GM12872 (cell line): Measurements from ENCODE around the gene STEAP4.

Experiments
- CTCF ChIP-seq: IDR thresholded peaks from 3 replicates; pipeline ENCODE4 v1.5.1; 2011; ENCODE audit warnings: low read depth, mild to moderate bottlenecking, low read length, moderate library complexity; ENCODE audit not compliant: insufficient read depth

STEAP4 gene

GRCh38 chr7:88324699-88325098 lies 18.0 kb upstream of the STEAP4 start:
- TF ChIP-seq CTCF = no peak

GRCh38 chr7:88322151-88322550 lies 15.5 kb upstream of the STEAP4 start:
- TF ChIP-seq CTCF = no peak

GRCh38 chr7:88321694-88322093 lies 15.0 kb upstream of the STEAP4 start:
- TF ChIP-seq CTCF = no peak

- no peak for TF ChIP-seq CTCF
Measured at GRCh38 chr7:88318196-88318595, 11.5 kb upstream of the STEAP4 start.

- TF ChIP-seq CTCF = no peak
Measured at GRCh38 chr7:88317422-88317821, 10.7 kb upstream of the STEAP4 start.

GRCh38 chr7:88316456-88316855 lies 9.8 kb upstream of the STEAP4 start:
- TF ChIP-seq CTCF = no peak

GRCh38 chr7:88315522-88315921 lies 8.8 kb upstream of the STEAP4 start:
- TF ChIP-seq CTCF = no peak

- TF ChIP-seq CTCF = no peak
Measured at GRCh38 chr7:88314061-88314491, 7.4 kb upstream of the STEAP4 start.
